ENCODE results near the gene ELOA. TPM values are rescaled to one million over a fixed set of nuclear protein-coding genes. Genes with fewer than 3 reads are reported as not detected.

ELOA gene
- total and polyA plus RNA-seq, 2 of the 13 experiments (the other 11 are each of a cell fraction or from before 2014, with no cell fraction given), result 14.2 to 28.5 TPM

Other genes with a start within 250 kb of the ELOA start
- gene E2F2, start 212.2 kb upstream of the ELOA start, total RNA-seq (2016; rRNA removed; fragmentation: Illumina TruSeq; extraction: Trizol), result 5.7 and 6.6 TPM in 2 replicates
- 0.50 and 0.65 TPM in 2 replicates for gene E2F2, start 212.2 kb upstream of the ELOA start, polyA plus RNA-seq (2011; rRNA removed)
- gene ID3, start 184.0 kb upstream of the ELOA start, total RNA-seq (2016; rRNA removed; fragmentation: Illumina TruSeq; extraction: Trizol), result 67.8 and 115 TPM in 2 replicates
- gene ID3, start 184.0 kb upstream of the ELOA start, polyA plus RNA-seq (2011; rRNA removed), result 34.9 and 64.8 TPM in 2 replicates
- gene RPL11, start 51.7 kb upstream of the ELOA start, total RNA-seq (2016; rRNA removed; fragmentation: Illumina TruSeq; extraction: Trizol), result 2,010 and 2,638 TPM in 2 replicates
- gene RPL11, start 51.7 kb upstream of the ELOA start, polyA plus RNA-seq (2011; rRNA removed), result 1,552 and 1,682 TPM in 2 replicates
- gene PITHD1, start 34.9 kb downstream of the ELOA start, total RNA-seq (2016; rRNA removed; fragmentation: Illumina TruSeq; extraction: Trizol), result 37.3 and 44.9 TPM in 2 replicates
- 26.6 and 28.0 TPM in 2 replicates for gene PITHD1, start 34.9 kb downstream of the ELOA start, polyA plus RNA-seq (2011; rRNA removed)
- 73.2 and 90.3 TPM in 2 replicates for gene LYPLA2, start 47.7 kb downstream of the ELOA start, total RNA-seq (2016; rRNA removed; fragmentation: Illumina TruSeq; extraction: Trizol)
- gene LYPLA2, start 47.7 kb downstream of the ELOA start, polyA plus RNA-seq (2011; rRNA removed), result 72.1 and 96.1 TPM in 2 replicates
- 85.2 and 86.6 TPM in 2 replicates for gene GALE, start 57.3 kb downstream of the ELOA start, total RNA-seq (2016; rRNA removed; fragmentation: Illumina TruSeq; extraction: Trizol)
- 88.4 and 99.0 TPM in 2 replicates for gene GALE, start 57.3 kb downstream of the ELOA start, polyA plus RNA-seq (2011; rRNA removed)
- gene HMGCL, start 82.0 kb downstream of the ELOA start, total RNA-seq (2016; rRNA removed; fragmentation: Illumina TruSeq; extraction: Trizol), result 21.3 and 30.0 TPM in 2 replicates
- 41.4 and 48.7 TPM in 2 replicates for gene HMGCL, start 82.0 kb downstream of the ELOA start, polyA plus RNA-seq (2011; rRNA removed)
- gene FUCA1, start 124.8 kb downstream of the ELOA start, total RNA-seq (2016; rRNA removed; fragmentation: Illumina TruSeq; extraction: Trizol), result 14.9 and 33.6 TPM in 2 replicates
- 29.9 and 32.7 TPM in 2 replicates for gene FUCA1, start 124.8 kb downstream of the ELOA start, polyA plus RNA-seq (2011; rRNA removed)
- gene CNR2, start 169.9 kb downstream of the ELOA start, total RNA-seq (2016; rRNA removed; fragmentation: Illumina TruSeq; extraction: Trizol), result not detected in 2 replicates
- not detected in 2 replicates for gene CNR2, start 169.9 kb downstream of the ELOA start, polyA plus RNA-seq (2011; rRNA removed)
- 97.5 and 159 TPM in 2 replicates for gene PNRC2, start 216.4 kb downstream of the ELOA start, total RNA-seq (2016; rRNA removed; fragmentation: Illumina TruSeq; extraction: Trizol)
- 53.3 and 74.9 TPM in 2 replicates for gene PNRC2, start 216.4 kb downstream of the ELOA start, polyA plus RNA-seq (2011; rRNA removed)
- gene SRSF10, start 236.9 kb downstream of the ELOA start, total RNA-seq (2016; rRNA removed; fragmentation: Illumina TruSeq; extraction: Trizol), result 156 and 186 TPM in 2 replicates
- 98.2 and 126 TPM in 2 replicates for gene SRSF10, start 236.9 kb downstream of the ELOA start, polyA plus RNA-seq (2011; rRNA removed)